Mesothelial cell of epicardium (in vitro differentiated cells): Measurements from ENCODE around the gene PIK3IP1. TPM values are rescaled to one million over a fixed set of nuclear protein-coding genes. Genes with fewer than 3 reads are reported as not detected.

Source experiments
- DNase-seq, 2 experiments: peaks; one replicate each; pipeline ENCODE4 v3.0.0; 2021; ENCODE audit warnings: low spot score in 2 of 2; ENCODE audit not compliant: unreplicated experiment in 2 of 2
- H3K27ac Mint-ChIP-seq: 2 replicates; pipeline ENCODE4 v1.8.0; 2021; ENCODE audit warnings: mixed read lengths
- H3K27me3 Mint-ChIP-seq: 2 replicates; pipeline ENCODE4 v1.8.0; 2021; ENCODE audit warnings: low read depth, mixed read lengths
- H3K36me3 Mint-ChIP-seq: 2 replicates; pipeline ENCODE4 v1.8.0; 2021; ENCODE audit warnings: mixed read lengths
- H3K4me1 Mint-ChIP-seq: 2 replicates; pipeline ENCODE4 v1.8.0; 2021; ENCODE audit warnings: mixed read lengths
- H3K4me3 Mint-ChIP-seq: 2 replicates; pipeline ENCODE4 v1.8.0; 2021; ENCODE audit warnings: mild to moderate bottlenecking, moderate library complexity, mixed read lengths
- H3K9me3 Mint-ChIP-seq: 2 replicates; pipeline ENCODE4 v1.8.0; 2021; ENCODE audit warnings: mixed read lengths
- total RNA-seq: library from RNA; stranded (reverse); gene quantifications from 3 replicates; pipeline ENCODE4 v1.2.1, GENCODE V29; 2021
- TF ChIP-seq, protein P1 (sequence below): fragments of 200-600 bp; sonication (generic); IDR thresholded peaks from one replicate; pipeline ENCODE4 v1.5.0; 2021; ENCODE audit warnings: antibody characterized with exemption; ENCODE audit not compliant: unreplicated experiment

PIK3IP1 gene
- total RNA-seq, 1 donor from 2014 or later: 19.1 TPM

DNA sequence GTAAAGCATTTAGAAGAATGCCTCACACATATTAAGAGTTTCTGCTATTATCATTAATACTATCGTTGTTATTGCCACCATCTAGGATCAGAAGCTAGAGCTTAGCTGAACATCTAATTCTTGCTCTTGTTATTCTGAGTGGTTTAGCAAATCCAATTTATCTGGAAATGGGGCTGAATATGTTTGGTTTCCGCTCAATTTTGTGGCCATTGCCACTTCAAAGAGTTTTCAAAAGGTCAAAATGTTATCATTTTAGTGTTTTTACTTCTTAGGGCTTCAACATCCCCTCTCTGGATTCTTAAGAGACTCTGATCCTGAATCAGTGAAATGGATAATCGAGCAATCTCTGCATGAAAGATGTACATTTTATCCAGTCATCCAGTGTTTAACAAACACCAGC is 10.2 kb upstream of the PIK3IP1 start:
- Mint-ChIP-seq H3K27me3 (no peaks in the 10 kb centered on the region), H3K4me3 (no peak overlapping the region), H3K27ac (no peak overlapping the region), H3K9me3 (peaks cover 3% of the 10 kb centered on the region), H3K4me1 (no peaks in the 10 kb centered on the region), H3K36me3 (no peaks in the 10 kb centered on the region)
- DNase-seq: no peak
- TF ChIP-seq, protein P1, sequence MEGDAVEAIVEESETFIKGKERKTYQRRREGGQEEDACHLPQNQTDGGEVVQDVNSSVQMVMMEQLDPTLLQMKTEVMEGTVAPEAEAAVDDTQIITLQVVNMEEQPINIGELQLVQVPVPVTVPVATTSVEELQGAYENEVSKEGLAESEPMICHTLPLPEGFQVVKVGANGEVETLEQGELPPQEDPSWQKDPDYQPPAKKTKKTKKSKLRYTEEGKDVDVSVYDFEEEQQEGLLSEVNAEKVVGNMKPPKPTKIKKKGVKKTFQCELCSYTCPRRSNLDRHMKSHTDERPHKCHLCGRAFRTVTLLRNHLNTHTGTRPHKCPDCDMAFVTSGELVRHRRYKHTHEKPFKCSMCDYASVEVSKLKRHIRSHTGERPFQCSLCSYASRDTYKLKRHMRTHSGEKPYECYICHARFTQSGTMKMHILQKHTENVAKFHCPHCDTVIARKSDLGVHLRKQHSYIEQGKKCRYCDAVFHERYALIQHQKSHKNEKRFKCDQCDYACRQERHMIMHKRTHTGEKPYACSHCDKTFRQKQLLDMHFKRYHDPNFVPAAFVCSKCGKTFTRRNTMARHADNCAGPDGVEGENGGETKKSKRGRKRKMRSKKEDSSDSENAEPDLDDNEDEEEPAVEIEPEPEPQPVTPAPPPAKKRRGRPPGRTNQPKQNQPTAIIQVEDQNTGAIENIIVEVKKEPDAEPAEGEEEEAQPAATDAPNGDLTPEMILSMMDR: no peak

DNA sequence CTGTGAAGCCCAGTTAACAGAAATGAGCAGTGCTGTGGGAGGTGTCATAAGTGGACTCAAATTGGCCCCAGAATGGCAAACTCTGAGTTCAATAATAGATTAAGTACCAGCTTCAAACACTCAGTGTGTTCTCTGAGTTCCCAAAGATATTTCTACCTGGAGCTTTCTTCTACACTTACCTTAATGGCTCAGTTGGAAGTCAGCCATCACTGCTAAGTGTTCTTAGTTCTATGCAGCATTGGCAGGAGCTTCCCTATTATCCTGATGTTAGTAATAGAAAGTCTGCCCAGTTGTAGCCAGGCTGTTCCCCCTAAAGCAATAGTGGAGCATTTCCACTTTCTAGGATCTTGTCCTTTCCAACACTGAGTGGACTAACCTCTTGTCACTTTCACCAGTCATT is 9.7 kb upstream of the PIK3IP1 start:
- H3K27me3 Mint-ChIP-seq: no peaks in the 10 kb centered on the region
- H3K4me3 Mint-ChIP-seq: no peak overlapping the region
- TF ChIP-seq, protein P1: no peak
- peaks cover 2% of the 10 kb centered on the region for H3K4me1 Mint-ChIP-seq
- peaks cover 3% of the 10 kb centered on the region for H3K9me3 Mint-ChIP-seq
- no peak overlapping the region for H3K27ac Mint-ChIP-seq
- DNase-seq: no peak
- H3K36me3 Mint-ChIP-seq: no peaks in the 10 kb centered on the region

DNA sequence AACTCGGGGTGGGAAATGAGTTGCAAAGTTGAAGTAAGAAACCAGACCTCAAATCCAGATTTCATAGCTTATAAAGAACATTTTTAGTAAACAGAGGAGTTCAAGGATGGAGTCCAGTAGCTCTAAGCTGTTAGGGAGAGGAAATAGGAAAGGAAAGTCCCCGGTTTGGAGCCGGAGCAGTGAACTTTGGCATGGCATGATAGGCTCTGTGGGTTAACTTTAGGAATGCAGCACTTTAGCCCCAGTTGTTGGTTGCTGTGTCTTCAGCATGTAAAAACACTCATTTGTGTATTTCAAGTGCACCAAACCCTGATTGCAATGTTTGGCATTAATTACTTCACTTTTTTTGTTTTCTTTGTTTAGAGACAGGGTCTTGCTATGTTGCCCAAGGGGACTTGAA is 8.6 kb upstream of the PIK3IP1 start:
- no peaks in the 10 kb centered on the region for H3K27me3 Mint-ChIP-seq
- H3K4me3 Mint-ChIP-seq: no peak overlapping the region
- no peaks in the 10 kb centered on the region for H3K36me3 Mint-ChIP-seq
- no peak overlapping the region for H3K27ac Mint-ChIP-seq
- peaks cover 13% of the 10 kb centered on the region for H3K4me1 Mint-ChIP-seq
- TF ChIP-seq, protein P1: no peak
- no peaks in the 10 kb centered on the region for H3K9me3 Mint-ChIP-seq
- DNase-seq: no peak

DNA sequence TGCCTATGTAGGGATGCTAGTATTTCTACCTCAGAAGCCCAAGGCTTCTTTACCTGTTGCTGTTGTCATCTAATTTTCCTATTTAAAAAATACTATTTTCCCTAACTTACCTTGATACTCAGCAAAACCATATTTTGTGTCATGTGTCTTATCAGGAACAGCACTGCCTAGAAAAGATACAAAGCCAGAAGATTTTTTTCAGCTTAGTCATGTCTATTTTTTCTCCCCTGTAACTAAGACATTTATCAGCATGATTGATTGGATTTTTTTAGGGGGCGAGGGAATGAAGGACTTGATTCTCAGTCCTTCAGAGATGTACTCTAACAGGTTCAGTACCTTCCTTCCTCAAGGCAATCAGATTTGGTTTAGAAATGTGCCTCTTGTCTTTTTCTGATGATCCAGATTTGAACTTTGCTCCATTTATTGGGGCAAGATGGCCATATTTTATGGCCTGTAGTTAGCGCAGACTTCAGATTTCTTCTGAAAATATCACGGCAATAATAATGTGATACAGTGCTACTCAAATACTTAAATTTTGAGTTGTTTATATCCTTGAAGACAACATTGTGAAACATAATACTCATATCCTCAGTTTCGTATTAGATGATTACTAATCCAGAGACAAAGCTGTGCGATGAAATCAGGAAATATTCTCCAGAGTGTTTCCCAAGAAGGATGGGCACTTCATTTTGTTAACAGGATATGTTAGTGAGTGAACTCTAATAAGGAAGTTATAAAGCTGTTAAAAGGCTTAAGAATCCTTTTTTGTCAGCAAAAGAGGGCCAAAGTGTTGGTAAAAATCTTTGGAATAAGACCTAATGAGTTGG is 3.8 kb upstream of the PIK3IP1 start:
- DNase-seq: no peak
- no peaks in the 10 kb centered on the region for H3K27me3 Mint-ChIP-seq
- H3K36me3 Mint-ChIP-seq: no peaks in the 10 kb centered on the region
- H3K9me3 Mint-ChIP-seq: no peaks in the 10 kb centered on the region
- no peak overlapping the region for H3K4me3 Mint-ChIP-seq
- peaks cover 43% of the 10 kb centered on the region for H3K4me1 Mint-ChIP-seq
- H3K27ac Mint-ChIP-seq: peak overlapping the region; percentile 89
- TF ChIP-seq, protein P1: no peak

DNA sequence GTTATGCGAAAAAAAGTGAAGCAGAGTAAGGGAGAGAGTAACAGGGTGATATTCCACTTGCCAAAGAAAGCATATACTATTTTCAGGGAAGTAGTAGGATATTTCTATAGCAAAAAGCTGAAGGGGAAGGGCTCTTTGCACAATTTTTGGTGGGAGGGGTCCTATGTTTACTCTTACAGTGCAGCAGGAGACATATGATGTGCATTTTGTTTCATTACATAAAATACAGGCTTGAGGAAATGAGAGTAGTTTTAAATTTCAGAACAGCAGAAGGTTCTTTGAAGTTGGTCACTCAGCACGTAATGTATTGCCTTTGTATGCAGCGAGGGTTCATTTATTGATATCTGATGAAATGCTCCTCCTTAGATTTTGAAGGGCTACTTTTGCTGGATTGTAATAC is 3.1 kb upstream of the PIK3IP1 start:
- no peaks in the 10 kb centered on the region for H3K27me3 Mint-ChIP-seq
- TF ChIP-seq, protein P1: no peak
- H3K27ac Mint-ChIP-seq: peak overlapping the region; percentile 89
- no peak overlapping the region for H3K4me3 Mint-ChIP-seq
- H3K36me3 Mint-ChIP-seq: peaks cover 2% of the 10 kb centered on the region
- DNase-seq: no peak
- peaks cover 45% of the 10 kb centered on the region for H3K4me1 Mint-ChIP-seq
- H3K9me3 Mint-ChIP-seq: no peaks in the 10 kb centered on the region
